Left lung (tissue), 10 donors: ENCODE results near the gene HS3ST3A1. TPM values are rescaled to one million over a fixed set of nuclear protein-coding genes. Genes with fewer than 3 reads are reported as not detected.
"Not testable (repeated sequence)": the region's sequence is repeated elsewhere in the genome, so short reads cannot be mapped to it uniquely, and the experiment has no call there.

Source experiments
- ATAC-seq: fragments of 200-7000 bp; cut with Tn5 transposase; one replicate; pipeline ENCODE4 v1.9.1; 2020; ENCODE audit warnings: moderate library complexity
- DNase-seq, 4 donors: peaks; one replicate each; pipeline ENCODE4 v3.0.0-alpha.2; 2013 to 2020
- H3K27ac ChIP-seq, 2 donors: fragments of 200-600 bp; sonication (generic) in 1 of 2; one replicate each; pipeline versions ENCODE4 v1.5.0 to v1.8.0; 2020 to 2021
- H3K27me3 ChIP-seq, 2 donors: fragments of 200-600 bp; sonication (generic) in 1 of 2; one replicate each; pipeline versions ENCODE4 v1.5.0 to v1.8.0; 2020 to 2021
- H3K36me3 ChIP-seq, 2 donors: fragments of 200-600 bp; sonication (generic) in 1 of 2; one replicate each; pipeline versions ENCODE4 v1.5.0 to v1.8.0; 2020 to 2021
- H3K4me1 ChIP-seq, 2 donors: fragments of 200-600 bp; one replicate each; pipeline ENCODE4 v1.8.0; 2021
- H3K4me3 ChIP-seq, 2 donors: fragments of 200-600 bp; sonication (generic) in 1 of 2; one replicate each; pipeline versions ENCODE4 v1.5.0 to v1.8.0; 2020 to 2021; ENCODE audit warnings: mild to moderate bottlenecking in 1 of 2
- H3K9me3 ChIP-seq, 2 donors: fragments of 200-600 bp; sonication (generic) in 1 of 2; one replicate each; pipeline versions ENCODE4 v1.5.0 to v1.8.0; 2020 to 2021
- CTCF ChIP-seq, 2 donors: fragments of 200-600 bp; sonication (generic) in 1 of 2; IDR thresholded peaks; one replicate each; pipeline versions ENCODE4 v1.5.0 to v1.8.0; 2021; ENCODE audit warnings: antibody characterized with exemption in 2 of 2
- intact Hi-C, 2 donors: fragments of 100-400 bp; cut with DNase I; formaldehyde crosslinking; loops; one replicate each; pipeline versions ENCODE4 v1.11.2 to v1.14.2; 2022
- polyA plus RNA-seq, 6 donors: library from polyadenylated mRNA; unstranded; fragments of 120-200 nt; gene quantifications; one replicate each; pipeline ENCODE4 v1.2.1, GENCODE V29; 2013; ENCODE audit not compliant: insufficient read length in 6 of 6
- total RNA-seq, 2 donors: library from RNA; stranded (reverse); fragmentation: NEBNext Ultra II Directional; extraction: Animal tissue kit (Norgen Biotek cat#: 25700); gene quantifications; one replicate each; pipeline ENCODE4 v1.2.1, GENCODE V29; 2021
- donor health status: DM: no; HTN: yes; CAD: no.
- donor health status: DM: no; HTN: no; CAD: no.

The HS3ST3A1 gene
- total and polyA plus RNA-seq, 8 donors: 2.7 to 9.5 (median 4.5) TPM

GRCh38 chr17:13550291-13550690, 51.4 kb downstream of the HS3ST3A1 start:
- intact Hi-C loops: no loop called here
- Histone ChIP-seq H3K4me3 (no peak overlapping the region), H3K27ac (no peak overlapping the region), H3K4me1 (no peaks in the 10 kb centered on the region), H3K27me3 (no peaks in the 10 kb centered on the region), H3K36me3 (no peaks in the 10 kb centered on the region), H3K9me3 (peaks cover 0 to 2% of the 10 kb centered on the region in 2 donors)
- ATAC-seq (no peak), DNase-seq (no peak)
- TF ChIP-seq CTCF (IDR thresholded peaks at IDR 0.05): no peak

GRCh38 chr17:13548576-13548975, 53.2 kb downstream of the HS3ST3A1 start:
- intact Hi-C loops, DNase-seq, ATAC-seq: not testable (repeated sequence)

GRCh38 chr17:13546851-13547250, 54.9 kb downstream of the HS3ST3A1 start:
- H3K4me1 ChIP-seq: no peaks in the 10 kb centered on the region
- ATAC-seq: no peak
- H3K36me3 ChIP-seq: no peaks in the 10 kb centered on the region
- intact Hi-C loops: no loop called here
- no peaks in the 10 kb centered on the region for H3K27me3 ChIP-seq
- no peak for TF ChIP-seq CTCF (IDR thresholded peaks at IDR 0.05)
- no peak for DNase-seq
- peaks cover 0 to 2% of the 10 kb centered on the region in 2 donors for H3K9me3 ChIP-seq
- no peak overlapping the region for H3K4me3 ChIP-seq
- H3K27ac ChIP-seq: no peak overlapping the region

More at GRCh38 chr17:13548576-13548975, 53.2 kb downstream of the HS3ST3A1 start:
- not testable (repeated sequence) for H3K27me3 ChIP-seq, H3K4me3 ChIP-seq, H3K4me1 ChIP-seq, H3K9me3 ChIP-seq, H3K36me3 ChIP-seq, H3K27ac ChIP-seq

GRCh38 chr17:13545941-13546340, 55.8 kb downstream of the HS3ST3A1 start:
- TF ChIP-seq CTCF (IDR thresholded peaks at IDR 0.05): no peak
- no peak for ATAC-seq
- H3K27ac ChIP-seq: no peak overlapping the region

GRCh38 chr17:13544765-13545164, 57.0 kb downstream of the HS3ST3A1 start:
- peak; percentile 11 for ATAC-seq
- no peak overlapping the region for H3K4me3 ChIP-seq
- H3K9me3 ChIP-seq: no peaks in the 10 kb centered on the region
- intact Hi-C loops: no loop called here
- TF ChIP-seq CTCF (IDR thresholded peaks at IDR 0.05): no peak
- H3K27ac ChIP-seq: peak overlapping the region in 1 of 2 donors; percentile 33
- no peaks in the 10 kb centered on the region for H3K36me3 ChIP-seq
- no peaks in the 10 kb centered on the region for H3K27me3 ChIP-seq
- peak in 1 of 4 donors; percentile 43 for DNase-seq
- no peaks in the 10 kb centered on the region for H3K4me1 ChIP-seq

More at GRCh38 chr17:13545941-13546340, 55.8 kb downstream of the HS3ST3A1 start:
- DNase-seq: no peak
- H3K4me3 ChIP-seq: no peak overlapping the region
- no peaks in the 10 kb centered on the region for H3K27me3 ChIP-seq
- peaks cover 0 to 2% of the 10 kb centered on the region in 2 donors for H3K9me3 ChIP-seq
- intact Hi-C loops: no loop called here
- no peaks in the 10 kb centered on the region for H3K4me1 ChIP-seq
- no peaks in the 10 kb centered on the region for H3K36me3 ChIP-seq

GRCh38 chr17:13544292-13544691, 57.4 kb downstream of the HS3ST3A1 start:
- intact Hi-C loops: no loop called here
- Histone ChIP-seq H3K4me1 (no peaks in the 10 kb centered on the region), H3K9me3 (no peaks in the 10 kb centered on the region), H3K4me3 (no peak overlapping the region), H3K27ac (peak overlapping the region in 1 of 2 donors; percentile 33), H3K27me3 (no peaks in the 10 kb centered on the region), H3K36me3 (no peaks in the 10 kb centered on the region)
- no peak for TF ChIP-seq CTCF (IDR thresholded peaks at IDR 0.05)
- ATAC-seq (peak; percentile 77), DNase-seq (peak in 3 of 4 donors; percentile 69 to 93 (median 70))
